HPDE6-E6E7 (cell line): ENCODE data around the gene MPC1.
"Not testable (repeated sequence)": the region's sequence is repeated elsewhere in the genome, so short reads cannot be mapped to it uniquely, and the experiment has no call there.

Source experiments
- DNase-seq: peaks from one replicate; pipeline ENCODE4 v3.0.0; 2011; ENCODE audit warnings: missing footprints; ENCODE audit errors: extremely low spot score

MPC1 gene

GRCh38 chr6:166345672-166346071 lies 37.1 kb downstream of the MPC1 start:
- DNase-seq, result not testable (repeated sequence)

GRCh38 chr6:166344921-166345320 lies 37.8 kb downstream of the MPC1 start:
- DNase-seq, result not testable (repeated sequence)

- DNase-seq, result no peak
Measured at GRCh38 chr6:166344240-166344639, 38.5 kb downstream of the MPC1 start.

- DNase-seq, result no peak
Measured at GRCh38 chr6:166343150-166343487, 39.6 kb downstream of the MPC1 start.

GRCh38 chr6:166342349-166343149 lies 40.2 kb downstream of the MPC1 start, which contains the start of gene SFT2D1:
TSS of gene SFT2D1 (minus strand) at chr6:166342545. CDS start at chr6:166342481, 64 bp downstream.
- DNase-seq, result peak; percentile 71

- no peak for DNase-seq
Measured at GRCh38 chr6:166341977-166342348, 40.8 kb downstream of the MPC1 start.

- no peak for DNase-seq
Measured at GRCh38 chr6:166341464-166341863, 41.3 kb downstream of the MPC1 start.

GRCh38 chr6:166338854-166339253 lies 43.9 kb downstream of the MPC1 start:
- DNase-seq, result no peak

- no peak for DNase-seq
Measured at GRCh38 chr6:166336847-166337246, 45.9 kb downstream of the MPC1 start.

GRCh38 chr6:166335378-166336302 lies 47.1 kb downstream of the MPC1 start:
- DNase-seq, result no peak

GRCh38 chr6:166334878-166335277 lies 47.9 kb downstream of the MPC1 start:
- no peak for DNase-seq

GRCh38 chr6:166333172-166333995 lies 49.4 kb downstream of the MPC1 start:
- no peak for DNase-seq

- no peak for DNase-seq
Measured at GRCh38 chr6:166331503-166332415, 51.0 kb downstream of the MPC1 start.

GRCh38 chr6:166330612-166331011 lies 52.1 kb downstream of the MPC1 start:
- DNase-seq, result no peak

GRCh38 chr6:166325383-166326042 lies 57.2 kb downstream of the MPC1 start:
- no peak for DNase-seq

- DNase-seq, result no peak
Measured at GRCh38 chr6:166323395-166323794, 59.3 kb downstream of the MPC1 start.

GRCh38 chr6:166318649-166319600 lies 63.8 kb downstream of the MPC1 start:
- DNase-seq, result no peak

- DNase-seq, result no peak
Measured at GRCh38 chr6:166318227-166318626, 64.5 kb downstream of the MPC1 start.
